Neural progenitor cell (in vitro differentiated cells): ENCODE results near the gene ITFG1.

Source experiments
- CTCF ChIP-seq: fragments of 200-600 bp; sonication (generic); IDR thresholded peaks from 2 replicates; pipeline ENCODE4 v1.5.1; 2017; ENCODE audit warnings: antibody characterized with exemption, mild to moderate bottlenecking
- EZH2 ChIP-seq: fragments of 200-600 bp; sonication (generic); IDR thresholded peaks from 2 replicates; pipeline ENCODE4 v1.6.1; 2017; ENCODE audit warnings: antibody characterized with exemption, mild to moderate bottlenecking, moderate library complexity
- EZH2phosphoT487 ChIP-seq: fragments of 200-600 bp; sonication (generic); IDR thresholded peaks from 2 replicates; pipeline ENCODE4 v1.6.1; 2017; ENCODE audit warnings: antibody characterized with exemption

- TF ChIP-seq CTCF (no peak), EZH2phosphoT487 (no peak), EZH2 (no peak)
Observed at GRCh38 chr16:47431960-47432359, 28.9 kb downstream of the ITFG1 start.
